ENCODE data around the gene LZTS3. TPM values are rescaled to one million over a fixed set of nuclear protein-coding genes. Genes with fewer than 3 reads are reported as not detected.
"Not testable (repeated sequence)": the region's sequence is repeated elsewhere in the genome, so short reads cannot be mapped to it uniquely, and the experiment has no call there.

The LZTS3 gene
- polyA plus RNA-seq, 1 of the 3 experiments (the other 2 are of a cell fraction): 11.9 TPM

- TF ChIP-seq, protein P1, sequence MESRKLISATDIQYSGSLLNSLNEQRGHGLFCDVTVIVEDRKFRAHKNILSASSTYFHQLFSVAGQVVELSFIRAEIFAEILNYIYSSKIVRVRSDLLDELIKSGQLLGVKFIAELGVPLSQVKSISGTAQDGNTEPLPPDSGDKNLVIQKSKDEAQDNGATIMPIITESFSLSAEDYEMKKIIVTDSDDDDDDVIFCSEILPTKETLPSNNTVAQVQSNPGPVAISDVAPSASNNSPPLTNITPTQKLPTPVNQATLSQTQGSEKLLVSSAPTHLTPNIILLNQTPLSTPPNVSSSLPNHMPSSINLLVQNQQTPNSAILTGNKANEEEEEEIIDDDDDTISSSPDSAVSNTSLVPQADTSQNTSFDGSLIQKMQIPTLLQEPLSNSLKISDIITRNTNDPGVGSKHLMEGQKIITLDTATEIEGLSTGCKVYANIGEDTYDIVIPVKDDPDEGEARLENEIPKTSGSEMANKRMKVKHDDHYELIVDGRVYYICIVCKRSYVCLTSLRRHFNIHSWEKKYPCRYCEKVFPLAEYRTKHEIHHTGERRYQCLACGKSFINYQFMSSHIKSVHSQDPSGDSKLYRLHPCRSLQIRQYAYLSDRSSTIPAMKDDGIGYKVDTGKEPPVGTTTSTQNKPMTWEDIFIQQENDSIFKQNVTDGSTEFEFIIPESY (IDR thresholded peaks at IDR 0.05; ENCODE audit: borderline replicate concordance, low read depth): no peak
- TF ChIP-seq NRF1 (IDR thresholded peaks at IDR 0.05; ENCODE audit: low read depth, low read length): no peak
Observed at GRCh38 chr20:3156811-3157619, 16.3 kb downstream of the LZTS3 start (continued).

- H3K4me3 ChIP-seq (ENCODE audit: low read depth in 2 of 2, low read length in 1 of 2); H3K9me2 ChIP-seq; H3K27me3 ChIP-seq (ENCODE audit: insufficient read depth); DNase-seq; CTCF ChIA-PET; H3F3A ChIP-seq (replicated peaks; ENCODE audit: insufficient read depth); POLR2A ChIA-PET; H2AFZ ChIP-seq (ENCODE audit: low read depth); H3K9me3 ChIP-seq; H3K9ac ChIP-seq; H3K4me2 ChIP-seq; H3K27ac ChIP-seq (ENCODE audit: low read depth in 2 of 2, low read length in 1 of 2); H3K4me1 ChIP-seq (ENCODE audit: control insufficient read depth in 1 of 2, insufficient read depth in 2 of 2, low read depth in 1 of 2, low read length in 1 of 2): not testable (repeated sequence)
- WGBS (ENCODE audit: low lambda C conversion rate): 94% methylated on average over 10 of the region's 10 CpGs
- peaks cover 89% of the 10 kb centered on the region for H4K20me1 ChIP-seq (ENCODE audit: insufficient read depth)
- H3K79me2 ChIP-seq (ENCODE audit: insufficient read depth): peaks cover 99% of the 10 kb centered on the region
- H3K36me3 ChIP-seq (replicated peaks in 1 of 2; ENCODE audit: control insufficient read depth in 1 of 2, insufficient read depth in 2 of 2, low read length in 1 of 2): peaks cover 17 to 37% of the 10 kb centered on the region in 2 experiments
Observed at GRCh38 chr20:3152057-3152644, 21.2 kb downstream of the LZTS3 start.

- Histone ChIP-seq H3K9ac (no peak overlapping the region), H3K4me1 (ENCODE audit: control insufficient read depth in 1 of 2, insufficient read depth in 2 of 2, low read depth in 1 of 2, low read length in 1 of 2) (no peaks in the 10 kb centered on the region), H3K9me2 (no peaks in the 10 kb centered on the region), H3K4me3 (ENCODE audit: low read depth in 2 of 2, low read length in 1 of 2) (no peak overlapping the region), H3F3A (replicated peaks; ENCODE audit: insufficient read depth) (peaks cover 3% of the 10 kb centered on the region), H3K27ac (ENCODE audit: low read depth in 2 of 2, low read length in 1 of 2) (no peak overlapping the region), H3K36me3 (replicated peaks in 1 of 2; ENCODE audit: control insufficient read depth in 1 of 2, insufficient read depth in 2 of 2, low read length in 1 of 2) (peaks cover 27 to 42% of the 10 kb centered on the region in 2 experiments), H3K27me3 (ENCODE audit: insufficient read depth) (no peaks in the 10 kb centered on the region), H3K9me3 (no peaks in the 10 kb centered on the region), H2AFZ (ENCODE audit: low read depth) (no peak overlapping the region), H4K20me1 (ENCODE audit: insufficient read depth) (peaks cover 84% of the 10 kb centered on the region), H3K4me2 (no peak overlapping the region), H3K79me2 (ENCODE audit: insufficient read depth) (peaks cover 99% of the 10 kb centered on the region)
- ChIA-PET CTCF (no interaction called here), POLR2A (interaction anchor here (0.5 to 1.6 kb wide), 2 partner anchors 9 kb away, joined by 4 read pairs; partner anchors contain the start of genes FASTKD5 and UBOX5)
- no peak for DNase-seq
- TF ChIP-seq, protein P2, sequence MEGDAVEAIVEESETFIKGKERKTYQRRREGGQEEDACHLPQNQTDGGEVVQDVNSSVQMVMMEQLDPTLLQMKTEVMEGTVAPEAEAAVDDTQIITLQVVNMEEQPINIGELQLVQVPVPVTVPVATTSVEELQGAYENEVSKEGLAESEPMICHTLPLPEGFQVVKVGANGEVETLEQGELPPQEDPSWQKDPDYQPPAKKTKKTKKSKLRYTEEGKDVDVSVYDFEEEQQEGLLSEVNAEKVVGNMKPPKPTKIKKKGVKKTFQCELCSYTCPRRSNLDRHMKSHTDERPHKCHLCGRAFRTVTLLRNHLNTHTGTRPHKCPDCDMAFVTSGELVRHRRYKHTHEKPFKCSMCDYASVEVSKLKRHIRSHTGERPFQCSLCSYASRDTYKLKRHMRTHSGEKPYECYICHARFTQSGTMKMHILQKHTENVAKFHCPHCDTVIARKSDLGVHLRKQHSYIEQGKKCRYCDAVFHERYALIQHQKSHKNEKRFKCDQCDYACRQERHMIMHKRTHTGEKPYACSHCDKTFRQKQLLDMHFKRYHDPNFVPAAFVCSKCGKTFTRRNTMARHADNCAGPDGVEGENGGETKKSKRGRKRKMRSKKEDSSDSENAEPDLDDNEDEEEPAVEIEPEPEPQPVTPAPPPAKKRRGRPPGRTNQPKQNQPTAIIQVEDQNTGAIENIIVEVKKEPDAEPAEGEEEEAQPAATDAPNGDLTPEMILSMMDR (IDR thresholded peaks at IDR 0.05): no peak
- TF ChIP-seq CHD2 (IDR thresholded peaks at IDR 0.05; ENCODE audit: low read length, partially characterized antibody) (no peak), FOSL2 (IDR thresholded peaks at IDR 0.05; ENCODE audit: borderline replicate concordance, low read depth) (no peak), ELF1 (IDR thresholded peaks at IDR 0.05) (no peak)
Observed at GRCh38 chr20:3150908-3151307, 22.4 kb downstream of the LZTS3 start.

All from SK-N-SH (cell line).